Gastrocnemius medialis (tissue), 4 donors: Measurements from ENCODE around the gene UGT1A3. TPM values are rescaled to one million over a fixed set of nuclear protein-coding genes. Genes with fewer than 3 reads are reported as not detected.

Experiments used
- ATAC-seq, 2 donors: fragments of 150-250 bp; one replicate each; pipeline ENCODE4 v1.9.1; 2016
- DNase-seq, 2 donors: peaks; one replicate each; pipeline ENCODE4 v3.0.0-alpha.2; 2019
- H3K27ac ChIP-seq, 4 donors: fragments of 200-600 bp; sonication (generic); 1 replicate in 1 of 4; 2 replicates in 3 of 4; pipeline ENCODE4 v1.5.1; 2016 to 2018; ENCODE audit warnings: mild to moderate bottlenecking in 2 of 4, moderate library complexity in 1 of 4
- H3K27me3 ChIP-seq, 3 donors: fragments of 200-600 bp; sonication (generic) in 2 of 3; 1 replicate in 1 of 3; 2 replicates in 2 of 3; pipeline versions ENCODE4 v1.5.1 to v1.6.0; 2016 to 2019; ENCODE audit warnings: mild to moderate bottlenecking in 1 of 3, moderate library complexity in 1 of 3
- H3K36me3 ChIP-seq, 2 donors: fragments of 200-600 bp; sonication (generic) in 1 of 2; one replicate each; pipeline ENCODE4 v1.5.1; 2017 to 2018
- H3K4me1 ChIP-seq, 2 donors: fragments of 200-600 bp; sonication (generic) in 1 of 2; one replicate each; pipeline ENCODE4 v1.5.1; 2016 to 2017; ENCODE audit warnings: mild to moderate bottlenecking in 2 of 2
- H3K4me3 ChIP-seq, 4 donors: fragments of 200-600 bp; sonication (generic) in 3 of 4; 1 replicate in 1 of 4; 2 replicates in 3 of 4; pipeline ENCODE4 v1.5.1; 2016 to 2019; ENCODE audit warnings: mild to moderate bottlenecking in 2 of 4
- H3K9me3 ChIP-seq, 3 donors: fragments of 200-600 bp; sonication (generic) in 2 of 3; 1 replicate in 1 of 3; 2 replicates in 2 of 3; pipeline ENCODE4 v1.5.1; 2016 to 2019
- POLR2A ChIP-seq, 2 donors: fragments of 450-650 bp; IDR thresholded peaks; one replicate each; pipeline ENCODE4 v1.6.1; 2017; ENCODE audit warnings: antibody characterized with exemption in 2 of 2, mild to moderate bottlenecking in 2 of 2, moderate library complexity in 2 of 2
- in situ Hi-C, 4 donors: fragments of 200-750 bp; cut with MboI; loops; one replicate each; pipeline versions ENCODE4 v1.15.0 to v1.8.0; 2017; ENCODE audit warnings: low sequenced_read_pairs in 4 of 4
- intact Hi-C: fragments of 100-400 bp; cut with DNase I; formaldehyde crosslinking; loops from one replicate; pipeline ENCODE4 v1.15.1; 2023; ENCODE audit warnings: low total_unique reads
- total RNA-seq, 4 donors: library from RNA; depleted of rRNA; stranded (reverse); fragments of >200 nt; gene quantifications; one replicate each; pipeline versions ENCODE4 v1.1.0 to v1.2.3, GENCODE V29; 2016
- TF ChIP-seq, protein P1 (sequence below), 5 experiments: fragments of 450-650 bp in 3 of 5; fragments of 200-600 bp in 2 of 5; sonication (generic) in 2 of 5; IDR thresholded peaks in 4 of 5; conservative IDR thresholded peaks in 1 of 5; 1 replicate in 4 of 5; 2 replicates in 1 of 5; pipeline ENCODE4 v1.5.1; 2016 to 2019; ENCODE audit warnings: antibody characterized with exemption in 5 of 5, mild to moderate bottlenecking in 3 of 5, moderate library complexity in 3 of 5

UGT1A3 gene
- total RNA-seq, 4 donors from 2014 or later: 0.16 TPM; not detected in 3

DNA sequence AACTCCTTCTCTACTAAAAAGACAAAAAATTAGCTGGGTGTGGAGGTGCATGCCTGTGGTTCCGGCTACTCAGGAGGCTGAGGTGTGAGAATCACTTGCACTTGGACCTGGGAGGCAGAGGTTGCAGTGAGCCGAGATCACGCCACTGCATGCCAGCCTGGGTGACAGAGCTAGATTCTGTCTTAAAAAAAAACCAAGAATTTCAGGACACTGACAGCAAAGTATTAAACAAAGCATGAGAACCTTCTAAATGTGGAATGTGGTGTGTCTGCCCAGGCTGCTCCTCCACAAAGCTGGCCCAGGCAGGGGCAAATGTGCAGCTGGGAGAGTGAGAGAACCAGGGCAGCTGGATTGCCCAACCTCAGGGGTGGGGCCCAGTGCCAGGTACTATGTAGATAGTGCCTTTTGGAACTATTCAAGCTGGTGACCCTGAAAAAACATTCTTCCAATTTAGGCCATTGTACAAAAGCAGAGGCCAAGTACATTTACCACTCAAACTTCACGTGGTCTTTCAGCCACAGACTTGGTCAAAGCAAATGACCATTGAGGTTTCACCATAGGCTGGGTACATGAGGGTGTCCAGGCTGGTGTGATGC lies 22.8 kb upstream of the UGT1A3 start:
- ATAC-seq (no peak), DNase-seq (peak in 1 of 2 donors; percentile 16)
- intact Hi-C loops (no loop called here), in situ Hi-C loops (no loop called here)
- TF ChIP-seq POLR2A (IDR thresholded peaks at IDR 0.05): no peak
- TF ChIP-seq, protein P1, sequence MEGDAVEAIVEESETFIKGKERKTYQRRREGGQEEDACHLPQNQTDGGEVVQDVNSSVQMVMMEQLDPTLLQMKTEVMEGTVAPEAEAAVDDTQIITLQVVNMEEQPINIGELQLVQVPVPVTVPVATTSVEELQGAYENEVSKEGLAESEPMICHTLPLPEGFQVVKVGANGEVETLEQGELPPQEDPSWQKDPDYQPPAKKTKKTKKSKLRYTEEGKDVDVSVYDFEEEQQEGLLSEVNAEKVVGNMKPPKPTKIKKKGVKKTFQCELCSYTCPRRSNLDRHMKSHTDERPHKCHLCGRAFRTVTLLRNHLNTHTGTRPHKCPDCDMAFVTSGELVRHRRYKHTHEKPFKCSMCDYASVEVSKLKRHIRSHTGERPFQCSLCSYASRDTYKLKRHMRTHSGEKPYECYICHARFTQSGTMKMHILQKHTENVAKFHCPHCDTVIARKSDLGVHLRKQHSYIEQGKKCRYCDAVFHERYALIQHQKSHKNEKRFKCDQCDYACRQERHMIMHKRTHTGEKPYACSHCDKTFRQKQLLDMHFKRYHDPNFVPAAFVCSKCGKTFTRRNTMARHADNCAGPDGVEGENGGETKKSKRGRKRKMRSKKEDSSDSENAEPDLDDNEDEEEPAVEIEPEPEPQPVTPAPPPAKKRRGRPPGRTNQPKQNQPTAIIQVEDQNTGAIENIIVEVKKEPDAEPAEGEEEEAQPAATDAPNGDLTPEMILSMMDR (IDR thresholded peaks at IDR 0.05 in 4 of 5, conservative IDR thresholded peaks at IDR 0.05 in 1 of 5): no peak
- Histone ChIP-seq H3K4me3 (no peak overlapping the region), H3K27ac (no peak overlapping the region), H3K27me3 (no peaks in the 10 kb centered on the region), H3K9me3 (no peaks in the 10 kb centered on the region), H3K4me1 (no peaks in the 10 kb centered on the region), H3K36me3 (no peaks in the 10 kb centered on the region)

DNA sequence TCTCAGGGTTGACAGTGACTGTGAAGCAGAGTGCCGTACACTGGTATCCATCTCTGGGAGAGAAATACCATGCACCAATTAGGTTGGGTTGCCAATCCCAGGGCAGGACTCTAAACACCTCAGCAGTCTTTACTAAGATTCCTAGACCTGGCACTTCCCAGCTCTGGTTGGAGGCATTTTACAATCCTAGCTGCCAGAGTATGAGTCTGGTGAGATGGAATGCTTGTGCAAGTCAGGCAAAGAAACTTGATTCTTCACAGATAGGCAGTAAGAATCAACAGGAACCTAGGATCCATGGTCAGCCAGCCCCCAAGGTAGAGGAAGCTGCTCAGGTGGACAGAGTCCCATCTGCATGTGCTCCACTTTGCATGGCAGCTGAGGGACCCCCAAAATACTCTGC lies 22.1 kb upstream of the UGT1A3 start:
- H3K4me1 ChIP-seq: no peaks in the 10 kb centered on the region
- in situ Hi-C loops: no loop called here
- H3K36me3 ChIP-seq: no peaks in the 10 kb centered on the region
- no peaks in the 10 kb centered on the region for H3K9me3 ChIP-seq
- TF ChIP-seq, protein P1 (IDR thresholded peaks at IDR 0.05 in 4 of 5, conservative IDR thresholded peaks at IDR 0.05 in 1 of 5): no peak
- no peak for TF ChIP-seq POLR2A (IDR thresholded peaks at IDR 0.05)
- H3K27me3 ChIP-seq: no peaks in the 10 kb centered on the region
- no peak for ATAC-seq
- no peak overlapping the region for H3K27ac ChIP-seq
- DNase-seq: no peak
- intact Hi-C loops: no loop called here
- H3K4me3 ChIP-seq: no peak overlapping the region

DNA sequence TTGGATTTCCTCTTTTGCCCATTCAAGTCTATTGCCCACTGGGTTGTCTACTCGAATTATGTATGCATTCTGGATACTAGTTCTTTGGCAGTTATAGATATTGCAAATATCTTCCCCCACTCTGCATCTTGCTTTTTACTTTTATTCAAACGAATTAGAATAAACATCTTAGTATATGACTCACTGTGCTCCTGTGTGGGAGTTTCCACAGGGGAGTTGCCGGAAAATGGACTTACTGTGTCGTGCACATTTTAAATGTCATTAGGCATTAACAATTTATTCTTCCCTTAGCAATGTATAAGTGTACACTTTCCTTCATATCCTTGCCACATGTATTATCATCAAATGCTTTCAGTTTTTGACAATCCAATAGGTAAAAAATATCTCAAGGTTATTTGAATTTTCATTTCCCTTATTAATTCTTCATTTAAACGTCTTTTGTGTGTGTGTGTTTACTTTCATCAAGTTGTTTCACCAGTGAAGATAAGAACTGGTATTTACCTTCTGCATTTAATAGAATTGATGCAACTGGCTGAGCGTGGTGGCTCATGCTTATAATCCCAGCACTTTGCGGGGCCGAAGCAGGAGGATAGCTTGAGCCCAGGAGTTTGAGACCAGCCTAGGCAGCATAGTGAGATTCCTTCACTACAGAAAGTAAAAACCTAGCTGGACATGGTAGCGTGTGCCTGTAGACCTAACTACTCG lies 20.8 kb upstream of the UGT1A3 start:
- Histone ChIP-seq H3K27ac (no peak overlapping the region), H3K27me3 (no peaks in the 10 kb centered on the region), H3K36me3 (no peaks in the 10 kb centered on the region), H3K4me1 (no peaks in the 10 kb centered on the region), H3K9me3 (no peaks in the 10 kb centered on the region), H3K4me3 (no peak overlapping the region)
- TF ChIP-seq, protein P1 (IDR thresholded peaks at IDR 0.05 in 4 of 5, conservative IDR thresholded peaks at IDR 0.05 in 1 of 5): no peak
- TF ChIP-seq POLR2A (IDR thresholded peaks at IDR 0.05): no peak
- intact Hi-C loops (no loop called here), in situ Hi-C loops (no loop called here)
- DNase-seq (no peak), ATAC-seq (no peak)

DNA sequence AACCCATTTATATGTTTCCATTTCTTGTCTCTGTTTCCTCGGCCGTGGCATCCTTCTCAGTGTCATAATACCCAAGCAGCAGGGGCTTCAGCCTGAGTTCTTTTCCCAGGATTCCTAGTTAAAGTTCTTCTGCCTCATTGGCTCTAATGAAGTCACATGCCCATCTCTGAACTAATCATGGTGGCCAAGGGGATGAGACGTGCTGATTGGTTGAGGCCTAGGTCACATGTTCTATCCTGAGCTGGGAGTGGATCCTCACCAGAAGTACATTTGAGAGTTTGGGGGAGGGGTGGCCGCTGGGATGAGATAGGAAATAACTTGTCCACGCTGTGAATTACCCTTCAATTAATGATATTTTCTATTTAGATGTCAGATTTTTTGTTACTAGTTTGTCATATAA lies 19.9 kb upstream of the UGT1A3 start:
- no peaks in the 10 kb centered on the region for H3K36me3 ChIP-seq
- H3K4me3 ChIP-seq: no peak overlapping the region
- DNase-seq (no peak), ATAC-seq (no peak)
- H3K9me3 ChIP-seq: no peaks in the 10 kb centered on the region
- in situ Hi-C loops (no loop called here), intact Hi-C loops (no loop called here)
- H3K4me1 ChIP-seq: no peaks in the 10 kb centered on the region
- no peak overlapping the region for H3K27ac ChIP-seq
- no peak for TF ChIP-seq POLR2A (IDR thresholded peaks at IDR 0.05)
- TF ChIP-seq, protein P1 (IDR thresholded peaks at IDR 0.05 in 4 of 5, conservative IDR thresholded peaks at IDR 0.05 in 1 of 5): no peak
- H3K27me3 ChIP-seq: no peaks in the 10 kb centered on the region
